A549 (cell line): ENCODE measurements around the gene MORC2.

Experiments
- CTCF ChIP-seq: fragments of >200 bp; sonication (Bioruptor Twin); formaldehyde crosslinking; IDR thresholded peaks from 3 replicates; pipeline ENCODE4 v1.5.1; 2016
- EP300 ChIP-seq, 2 experiments: fragments of >200 bp; sonication (Bioruptor Twin); formaldehyde crosslinking; IDR thresholded peaks; 2 replicates in 1 of 2; 3 replicates in 1 of 2; pipeline ENCODE4 v1.6.1; 2016 to 2017
- HMGXB4 ChIP-seq: fragments of 250-450 bp; sonication (Bioruptor Pico); IDR thresholded peaks from 2 replicates; pipeline ENCODE4 v1.5.0; 2021; ENCODE audit warnings: mild to moderate bottlenecking, moderate library complexity, borderline replicate concordance
- RAD21 ChIP-seq, 2 experiments: fragments of >200 bp in 1 of 2; sonication (Bioruptor Twin) in 1 of 2; formaldehyde crosslinking in 1 of 2; IDR thresholded peaks in 1 of 2; conservative IDR thresholded peaks in 1 of 2; 2 replicates in 1 of 2; 3 replicates in 1 of 2; pipeline ENCODE4 v1.6.1; 2012 to 2018; ENCODE audit warnings: inconsistent platforms in 1 of 2

- no peak for TF ChIP-seq CTCF
- no peak for TF ChIP-seq HMGXB4 (CRISPR knock-in tag)
- TF ChIP-seq RAD21 (conservative IDR thresholded peaks at IDR 0.05 in 1 of 2, IDR thresholded peaks at IDR 0.05 in 1 of 2), result no peak
- TF ChIP-seq EP300 (IDR thresholded peaks at IDR 0.05), result no peak
Measured at GRCh38 chr22:30926706-30927105, 41.9 kb downstream of the MORC2 start.
